ENCODE data around the gene PIANP.
A peak's percentile ranks its signal among the peaks of the same experiment; 100 is the strongest.

PIANP gene

DNA sequence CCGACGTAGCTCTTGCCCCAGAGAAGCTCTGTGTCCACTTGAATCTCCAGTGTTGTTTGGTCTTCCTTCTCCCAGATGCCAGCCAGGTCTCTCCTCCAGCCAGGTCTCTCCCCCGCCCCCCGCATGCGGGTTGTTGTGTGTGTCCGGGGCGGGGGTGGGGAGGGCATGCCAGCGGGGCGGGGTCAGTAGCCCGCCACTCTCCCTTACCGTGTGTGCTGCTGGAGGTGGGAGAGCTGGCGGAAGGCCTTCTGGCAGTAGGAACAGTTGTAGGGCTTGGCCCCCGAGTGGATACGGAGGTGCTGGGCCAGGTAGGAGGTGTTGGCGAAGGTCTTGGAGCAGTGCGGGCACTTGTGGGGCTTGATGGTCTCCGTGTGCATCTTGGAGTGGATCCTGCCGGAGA lies 28.5 kb downstream of the PIANP start:
- DNase-seq (ENCODE audit: low spot score) (no peak), FAIRE-seq (no peak)

DNA sequence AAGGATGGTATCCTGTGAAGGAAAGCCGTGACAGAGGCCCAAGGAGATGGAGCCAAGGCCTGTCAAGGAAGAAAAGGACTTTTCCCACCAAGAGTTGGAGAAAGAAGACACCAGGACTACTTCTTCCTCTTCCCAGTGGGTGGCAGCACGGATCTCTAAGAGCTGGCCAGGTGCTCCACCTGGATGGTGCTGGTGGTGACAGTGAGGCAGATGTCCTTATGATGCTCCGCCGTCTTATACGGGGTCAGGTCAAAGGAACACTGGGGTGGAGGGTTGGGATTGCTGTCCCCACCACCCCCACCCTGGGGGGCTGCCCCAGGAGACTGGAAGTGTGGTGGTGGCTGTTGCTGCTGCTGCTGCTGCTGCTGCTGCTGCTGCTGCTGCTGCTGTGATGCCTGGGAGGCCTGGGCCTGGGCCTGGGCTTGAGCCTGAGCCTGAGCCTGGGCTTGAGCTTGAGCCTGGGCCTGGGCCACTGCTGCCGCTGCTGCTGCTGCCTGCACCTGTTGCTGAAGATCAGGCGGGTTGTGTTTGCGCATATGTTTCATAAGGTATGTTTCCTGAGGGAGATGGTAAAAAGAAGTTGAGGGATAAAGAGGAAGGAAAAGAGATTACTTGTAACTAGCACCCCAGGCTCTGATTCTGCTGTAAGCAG lies 32.9 kb downstream of the PIANP start:
- FAIRE-seq: no peak
- no peak for DNase-seq (ENCODE audit: low spot score)

DNA sequence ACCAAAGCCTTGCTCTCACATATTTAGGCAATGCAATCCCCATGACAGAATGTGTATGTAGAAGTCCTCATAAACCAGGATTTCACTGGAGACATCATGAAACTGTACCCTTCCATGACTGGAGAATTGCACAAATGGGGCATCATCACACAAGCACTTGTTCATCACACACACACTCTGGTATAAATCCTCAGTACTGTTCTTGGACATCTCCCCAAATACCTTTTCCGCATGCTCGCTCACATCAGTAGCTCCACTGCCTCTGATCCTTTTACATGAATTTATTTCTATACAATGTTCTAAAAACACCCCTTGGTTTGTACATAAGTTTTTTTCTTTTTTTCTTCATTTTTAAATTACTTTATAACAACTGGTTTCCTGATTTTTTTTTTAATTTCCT lies 34.4 kb downstream of the PIANP start:
- no peak for FAIRE-seq
- DNase-seq (ENCODE audit: low spot score): no peak

DNA sequence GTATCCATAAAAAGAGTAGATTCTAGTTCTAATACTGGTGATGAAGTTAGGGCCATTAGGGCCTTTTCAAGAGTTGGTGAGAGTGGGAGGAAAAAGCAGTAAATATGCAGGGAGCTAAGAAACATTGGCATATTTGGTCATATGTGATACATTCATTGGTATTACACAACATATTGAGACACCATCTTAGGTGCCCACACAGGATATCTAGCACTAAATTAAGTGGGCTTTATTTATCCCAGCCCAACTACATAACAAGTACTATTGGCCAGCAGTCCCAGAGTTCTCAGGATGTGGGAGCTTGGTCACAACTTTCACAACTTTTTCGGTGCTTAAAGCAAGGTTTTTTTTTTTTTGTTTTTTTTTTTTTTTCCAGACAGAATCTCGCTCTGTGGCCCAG lies 35.7 kb downstream of the PIANP start:
- DNase-seq (ENCODE audit: low spot score) (no peak), FAIRE-seq (no peak)

DNA sequence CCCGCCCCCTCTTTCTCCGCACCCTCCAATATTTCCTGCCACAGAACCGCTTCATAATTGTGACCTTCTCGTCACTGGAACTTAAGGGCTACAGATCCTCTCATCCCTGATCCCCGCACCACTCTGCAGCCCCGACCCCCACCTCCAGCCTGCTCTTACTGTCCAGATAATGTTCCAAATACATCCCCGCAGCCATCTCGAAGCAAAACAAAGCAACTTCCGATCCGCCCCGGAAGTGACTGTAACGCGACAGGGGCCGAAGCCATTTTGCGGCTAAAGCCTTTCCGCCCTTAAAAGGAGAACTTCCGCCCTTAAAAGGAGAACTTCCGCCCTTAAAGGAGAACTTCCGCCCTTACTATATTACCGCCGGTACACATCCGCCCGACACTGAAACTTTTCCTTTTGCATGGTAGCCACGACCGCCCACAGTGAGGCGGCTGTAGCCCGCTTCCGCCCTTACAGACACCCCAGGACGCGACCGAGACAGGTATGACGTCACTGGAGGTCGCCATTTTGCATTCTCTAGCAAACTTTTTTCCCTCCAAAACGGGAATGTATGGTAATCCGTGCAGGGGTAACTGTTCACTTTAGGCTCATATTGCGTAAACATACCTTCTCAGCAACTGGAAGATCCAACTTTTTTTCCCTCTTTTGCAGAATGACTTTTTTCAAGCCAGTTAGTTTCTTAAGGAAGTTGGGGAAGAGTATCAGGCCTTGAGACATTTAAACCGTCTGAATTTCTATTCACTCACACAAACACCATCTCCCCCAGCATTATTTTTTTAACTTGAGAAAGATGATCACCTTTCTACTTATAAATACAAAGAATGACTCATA lies 37.5 kb downstream of the PIANP start, which contains the start of gene ING4:
TSS of gene ING4 (minus strand) at position 214 of the 837 bp plus-strand sequence. CDS start at position 196, 18 bp downstream.
- peak; percentile 90 for FAIRE-seq
- DNase-seq (ENCODE audit: low spot score): peak; percentile 98

DNA sequence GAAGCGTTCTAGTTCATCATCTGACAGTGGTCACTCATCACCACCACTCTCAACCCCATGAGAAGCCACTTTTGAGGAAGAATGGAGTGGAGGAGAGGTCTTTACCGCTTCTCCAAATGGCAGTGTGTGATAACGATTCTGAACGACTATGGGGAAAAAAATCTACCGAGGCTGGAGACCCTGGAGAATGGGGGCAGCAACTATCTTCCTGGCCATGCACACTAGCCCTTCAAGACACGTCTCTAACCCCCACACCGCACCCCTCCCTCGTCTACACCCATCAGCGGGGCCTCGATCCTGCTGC lies 38.1 kb downstream of the PIANP start:
- DNase-seq (ENCODE audit: low spot score): no peak
- FAIRE-seq: no peak

DNA sequence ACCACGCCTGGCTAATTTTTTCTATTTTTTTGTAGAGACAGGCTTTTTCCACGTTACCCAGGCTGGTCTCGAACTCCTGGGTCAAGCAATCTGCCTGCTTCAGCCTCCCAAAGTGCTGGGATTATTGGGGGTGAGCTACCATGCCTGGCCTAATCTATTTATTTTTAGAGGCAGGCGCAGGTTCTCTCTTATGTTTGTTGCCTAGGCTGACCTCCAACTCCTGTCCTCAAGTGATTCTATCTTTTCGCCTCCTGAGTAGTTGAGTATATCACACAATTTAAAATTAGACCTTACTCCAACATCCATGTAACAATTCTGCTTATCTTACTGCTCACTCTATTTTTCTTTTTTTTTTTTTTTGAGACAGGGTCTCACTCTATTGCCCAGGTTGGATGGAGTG lies 46.6 kb downstream of the PIANP start:
- DNase-seq (ENCODE audit: low spot score) (no peak), FAIRE-seq (no peak)

DNA sequence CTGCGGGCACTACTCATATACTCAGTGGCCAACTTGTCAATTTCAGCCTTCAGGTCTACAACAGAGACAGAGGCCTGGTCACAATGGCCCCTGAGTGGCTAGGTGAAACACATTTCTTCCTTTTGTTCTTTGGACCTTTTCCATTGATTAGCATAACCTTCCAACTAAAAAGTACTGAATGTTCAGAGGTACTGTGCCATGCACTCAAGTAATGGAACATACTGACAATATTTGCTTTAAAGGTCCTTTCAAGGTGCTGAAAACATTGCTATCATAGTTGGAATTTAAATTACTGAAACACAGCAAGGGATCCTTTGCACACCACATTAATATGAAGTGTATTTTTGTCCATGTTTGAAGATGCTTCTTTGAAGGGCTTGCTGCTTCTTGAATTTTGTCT lies 47.3 kb downstream of the PIANP start:
- no peak for DNase-seq (ENCODE audit: low spot score)
- FAIRE-seq: no peak

DNA sequence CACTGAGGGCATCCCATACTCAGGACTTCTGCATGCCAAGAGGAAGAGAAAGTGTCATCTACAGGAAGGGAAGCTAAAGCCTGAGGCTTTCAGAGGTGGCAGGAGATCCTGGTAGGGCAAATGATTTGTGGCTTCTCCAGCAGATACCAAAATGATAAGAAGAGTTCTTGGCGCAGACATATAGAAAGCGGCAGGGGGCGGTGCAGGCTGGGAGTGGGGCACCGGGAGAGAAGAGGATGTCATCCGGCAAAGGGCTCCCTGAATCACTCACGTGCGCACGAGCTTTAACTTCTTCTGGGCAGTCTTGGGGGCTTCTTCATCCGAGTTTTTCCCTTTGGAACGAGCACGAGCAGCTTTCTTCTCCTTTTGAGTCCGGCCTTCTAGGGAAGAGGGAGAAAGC lies 48.2 kb downstream of the PIANP start:
- DNase-seq (ENCODE audit: low spot score) (no peak), FAIRE-seq (no peak)

DNA sequence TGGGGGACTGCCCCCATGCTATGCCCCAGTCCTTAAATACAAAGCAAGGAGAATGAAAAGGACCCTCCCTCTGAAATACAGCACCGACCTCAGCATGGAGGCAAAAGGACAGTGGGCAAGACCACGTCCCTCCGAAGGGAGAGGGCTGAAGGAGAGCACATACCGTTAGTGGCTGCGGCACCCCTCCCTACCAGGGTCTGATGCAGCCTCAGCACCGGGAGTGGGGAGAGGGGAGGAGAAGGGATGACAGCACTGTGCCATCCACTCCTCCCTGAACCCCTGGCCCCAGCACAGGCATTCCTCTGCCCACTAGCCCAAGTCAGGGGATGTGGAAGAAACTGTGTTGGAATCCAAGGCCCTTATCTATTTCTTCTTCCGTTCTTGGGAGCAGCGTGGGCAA lies 49.8 kb downstream of the PIANP start:
- DNase-seq (ENCODE audit: low spot score): no peak
- no peak for FAIRE-seq

DNA sequence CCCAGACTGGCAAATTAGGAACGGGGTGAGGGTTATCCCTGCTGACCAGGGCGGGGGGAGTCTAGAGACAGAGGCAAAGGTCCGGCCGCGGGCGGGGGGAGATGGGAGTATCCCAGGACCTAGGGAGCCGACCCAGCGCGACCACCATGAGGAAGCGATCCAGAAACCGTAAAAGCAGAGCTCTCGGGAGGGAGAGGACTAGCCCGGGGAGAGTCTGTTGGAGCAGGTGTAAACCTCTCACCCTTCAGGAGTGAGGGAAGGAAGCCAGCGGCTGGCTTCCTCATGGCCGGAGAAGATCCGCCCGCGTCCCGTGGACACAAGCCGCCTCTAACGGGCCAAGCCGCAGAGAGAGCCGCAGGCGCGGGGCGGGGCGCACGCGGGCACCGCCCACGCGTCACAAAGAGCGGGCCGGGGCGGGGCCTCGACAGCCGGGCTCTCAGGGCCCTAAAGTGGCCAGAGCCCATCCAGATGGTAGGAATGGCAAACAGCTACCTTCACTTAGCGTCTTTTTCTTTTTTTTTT lies 53.5 kb downstream of the PIANP start, which contains the start of gene ACRBP:
TSS of gene ACRBP (minus strand) at position 350 of the 522 bp plus-strand sequence. CDS start at position 284, 66 bp downstream.
- FAIRE-seq (no peak), DNase-seq (ENCODE audit: low spot score) (no peak)

DNA sequence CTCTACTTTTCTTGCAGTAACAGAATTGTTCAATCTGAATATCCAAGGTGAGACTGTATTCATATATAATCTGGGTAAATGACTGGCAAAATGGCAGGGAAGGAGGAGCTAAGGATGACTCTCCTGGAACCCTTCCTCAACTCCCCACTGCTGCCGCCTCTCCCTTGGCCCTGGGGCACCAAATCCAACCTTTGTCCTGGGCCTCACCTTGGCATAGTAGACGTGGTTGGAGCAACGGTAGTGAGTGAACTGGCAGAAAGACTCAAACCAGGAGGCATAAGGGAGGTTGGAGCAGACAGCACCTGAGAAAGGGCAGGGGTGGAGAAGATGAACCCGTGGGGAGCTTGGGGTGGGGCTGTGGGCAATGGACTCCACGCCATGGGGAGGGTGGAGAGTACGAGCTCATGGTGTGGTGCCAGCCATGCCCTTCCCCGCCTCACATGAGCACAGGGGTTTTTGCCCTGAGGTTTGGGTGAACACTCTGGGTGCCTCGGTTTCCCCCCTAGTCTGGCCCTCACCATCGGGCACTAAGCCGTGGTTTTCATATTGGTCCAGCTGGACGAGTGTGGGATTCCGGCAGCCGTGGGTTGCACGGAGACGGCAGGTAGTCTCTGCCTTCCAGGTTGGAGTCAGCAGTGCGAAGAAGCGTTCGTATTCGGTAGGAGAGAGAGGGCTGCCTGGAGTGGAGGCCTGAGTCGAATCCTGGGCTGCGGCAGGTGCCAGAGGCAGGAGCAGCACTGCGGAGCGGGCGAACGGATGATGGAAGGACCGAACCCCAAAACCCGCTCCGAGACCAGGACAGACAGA lies 54.1 kb downstream of the PIANP start:
- FAIRE-seq (no peak), DNase-seq (ENCODE audit: low spot score) (no peak)

DNA sequence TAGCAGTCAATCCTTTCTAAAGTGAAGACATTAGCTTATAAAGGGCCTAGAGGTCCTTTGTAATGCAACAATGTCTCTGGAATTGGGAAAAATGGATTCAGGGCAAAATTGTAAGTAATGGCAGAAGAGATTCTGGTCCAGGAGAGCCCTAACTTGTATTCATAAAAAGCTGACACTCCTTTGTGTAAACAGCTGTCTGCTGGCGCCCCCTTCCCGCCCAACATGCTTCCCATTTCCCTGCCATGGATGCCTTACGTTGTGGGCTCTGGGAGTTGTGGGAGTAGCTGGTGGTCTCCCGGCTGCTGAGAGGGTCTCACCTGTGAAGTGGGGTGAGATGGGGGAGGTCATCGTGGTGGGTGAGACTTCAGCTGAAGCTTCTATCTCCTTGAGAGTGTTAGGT lies 55.7 kb downstream of the PIANP start:
- FAIRE-seq: no peak
- DNase-seq (ENCODE audit: low spot score): no peak

DNA sequence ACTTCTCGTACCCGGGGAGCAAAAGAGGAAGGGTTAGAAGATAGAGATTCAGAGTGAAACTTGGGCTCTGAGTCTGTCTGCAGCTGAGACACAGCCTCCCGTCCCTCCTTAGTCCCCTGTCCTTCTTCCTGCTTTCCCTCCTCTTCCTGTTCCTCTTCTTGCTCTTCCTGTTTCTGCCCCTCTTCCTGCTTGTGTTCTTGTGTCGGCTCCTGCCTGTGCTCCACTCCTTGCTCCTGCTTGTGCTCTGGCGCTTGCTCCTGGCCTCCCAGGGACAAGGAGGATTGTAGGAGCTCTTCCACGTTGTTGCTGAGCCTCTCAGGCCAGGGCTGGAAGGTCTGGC lies 56.4 kb downstream of the PIANP start:
- no peak for DNase-seq (ENCODE audit: low spot score)
- no peak for FAIRE-seq

All from RCC 7860 (cell line).